Esophagus muscularis mucosa (tissue), 4 donors: ENCODE data around the gene EIF4G2.

Experiments used
- CTCF ChIP-seq, 3 experiments: fragments of 200-600 bp in 2 of 3; fragments of 450-650 bp in 1 of 3; sonication (generic) in 2 of 3; IDR thresholded peaks; one replicate each; pipeline ENCODE4 v1.5.1; 2017 to 2019; ENCODE audit warnings: antibody characterized with exemption in 3 of 3, mild to moderate bottlenecking in 2 of 3, moderate library complexity in 1 of 3
- EP300 ChIP-seq: sonication (generic); formaldehyde crosslinking; IDR thresholded peaks from one replicate; pipeline ENCODE4 v1.6.1; 2017; ENCODE audit warnings: antibody characterized with exemption
- POLR2A ChIP-seq: fragments of 450-650 bp; IDR thresholded peaks from one replicate; pipeline ENCODE4 v1.6.1; 2017; ENCODE audit warnings: antibody characterized with exemption, moderate library complexity, mild to moderate bottlenecking, low read depth

- no peak for TF ChIP-seq POLR2A
- no peak for TF ChIP-seq CTCF (IDR thresholded peaks at IDR 0.05)
- no peak for TF ChIP-seq EP300
Observed at GRCh38 chr11:10838083-10838482, 29.4 kb upstream of the EIF4G2 start.
